ENCODE measurements around the gene LSM4. TPM values are rescaled to one million over a fixed set of nuclear protein-coding genes. Genes with fewer than 3 reads are reported as not detected.

The LSM4 gene
- total RNA-seq, 1 experiment from 2014 or later = 750 TPM

DNA sequence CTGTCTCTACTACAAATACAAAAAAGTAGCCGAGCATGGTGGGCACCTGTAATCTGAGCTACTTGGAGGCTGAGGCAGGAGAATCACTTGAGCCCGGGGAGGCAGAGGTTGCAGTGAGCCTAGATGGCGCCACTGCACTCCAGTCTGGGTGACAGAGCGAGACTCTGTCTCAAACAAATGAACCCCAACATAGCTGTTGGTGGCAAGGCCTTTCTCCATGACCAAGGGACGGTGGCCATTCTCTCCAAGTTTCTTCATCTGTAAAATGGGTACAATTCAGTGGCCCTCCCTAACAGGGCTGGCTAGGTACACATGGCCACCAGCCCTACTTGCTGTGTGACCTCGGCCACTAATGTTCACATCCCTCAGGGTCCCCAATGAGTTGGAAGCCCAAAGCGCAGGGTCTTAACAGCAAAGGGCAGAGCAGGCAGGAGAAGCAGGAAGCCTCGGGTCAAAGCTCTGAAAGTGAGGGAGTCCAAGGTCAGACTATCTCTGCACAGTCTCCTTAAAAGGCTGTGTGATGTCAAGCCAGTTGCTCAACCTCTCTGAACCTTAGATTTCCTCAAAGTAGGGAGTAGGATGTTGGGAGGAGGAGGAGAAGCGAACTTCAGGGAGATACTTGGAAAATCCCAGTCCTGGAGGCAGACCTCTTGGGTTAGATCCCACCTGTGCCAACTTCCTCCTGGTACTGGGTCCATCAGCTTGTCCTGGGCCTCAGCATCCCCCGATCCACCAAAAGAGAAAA lies 44.2 kb downstream of the LSM4 start:
- DNase-seq (ENCODE audit: low spot score) = peak; percentile 32

DNA sequence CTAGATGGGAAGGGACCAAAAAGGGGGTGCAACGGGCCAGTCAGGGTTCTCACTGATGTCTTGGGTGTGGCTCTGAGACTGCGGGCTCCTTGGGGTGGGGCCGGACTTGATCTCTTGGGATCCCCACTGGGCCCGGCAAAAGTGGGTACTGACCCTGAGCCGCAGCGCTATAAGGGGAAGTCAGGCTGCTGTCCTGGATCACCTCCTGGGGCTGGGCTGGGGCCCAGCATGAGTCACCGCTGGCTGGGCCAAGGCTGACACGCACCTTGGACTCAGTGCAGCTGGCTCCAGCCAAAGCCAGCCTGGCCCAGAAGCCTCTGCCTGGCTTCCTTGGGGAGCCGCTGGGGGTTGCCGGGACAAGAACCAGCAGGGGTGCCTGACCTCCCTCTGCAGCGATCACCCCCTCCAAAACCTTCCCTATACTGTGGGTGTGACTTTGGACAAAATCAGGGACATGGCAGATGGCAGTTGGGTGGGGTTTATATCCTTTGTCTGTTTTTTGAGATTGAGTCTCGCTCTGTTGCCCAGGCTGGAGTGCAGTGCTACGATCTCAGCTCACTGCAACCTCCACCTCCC lies 48.0 kb downstream of the LSM4 start:
- DNase-seq (ENCODE audit: low spot score) = peak; percentile 80

DNA sequence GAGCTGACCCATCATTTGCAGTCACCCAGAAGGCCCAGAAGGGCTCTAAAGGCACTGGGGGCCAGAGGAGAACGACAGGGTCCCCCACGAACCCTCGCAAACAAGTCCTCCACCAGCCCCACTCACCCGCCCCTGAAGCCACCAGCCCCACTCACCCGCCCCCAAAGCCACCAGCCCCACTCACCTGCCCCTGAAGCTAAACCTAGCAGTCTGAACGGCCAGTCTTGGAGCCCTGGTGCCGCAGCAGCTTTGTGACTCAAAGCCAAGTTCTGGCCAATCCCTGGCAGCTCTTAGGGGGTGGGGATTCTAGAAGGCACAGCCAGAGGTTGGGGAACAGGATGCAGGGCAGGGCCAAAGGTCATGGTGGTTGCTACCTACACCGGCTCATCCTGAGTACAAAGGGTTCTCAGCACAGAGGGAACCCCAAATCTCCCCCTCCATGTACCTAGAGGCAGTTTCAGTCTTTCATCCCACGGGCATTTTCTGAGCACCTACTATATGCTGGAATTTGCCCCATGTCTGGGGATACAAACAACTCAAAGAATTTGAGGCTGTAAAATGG lies 48.6 kb downstream of the LSM4 start, which contains the start of gene IQCN:
Gene IQCN, minus strand, starts transcription at position 234 of the 562 bp plus-strand sequence. CDS start 4,974 bp downstream, outside the sequence.
- DNase-seq (ENCODE audit: low spot score) = peak; percentile 75

DNA sequence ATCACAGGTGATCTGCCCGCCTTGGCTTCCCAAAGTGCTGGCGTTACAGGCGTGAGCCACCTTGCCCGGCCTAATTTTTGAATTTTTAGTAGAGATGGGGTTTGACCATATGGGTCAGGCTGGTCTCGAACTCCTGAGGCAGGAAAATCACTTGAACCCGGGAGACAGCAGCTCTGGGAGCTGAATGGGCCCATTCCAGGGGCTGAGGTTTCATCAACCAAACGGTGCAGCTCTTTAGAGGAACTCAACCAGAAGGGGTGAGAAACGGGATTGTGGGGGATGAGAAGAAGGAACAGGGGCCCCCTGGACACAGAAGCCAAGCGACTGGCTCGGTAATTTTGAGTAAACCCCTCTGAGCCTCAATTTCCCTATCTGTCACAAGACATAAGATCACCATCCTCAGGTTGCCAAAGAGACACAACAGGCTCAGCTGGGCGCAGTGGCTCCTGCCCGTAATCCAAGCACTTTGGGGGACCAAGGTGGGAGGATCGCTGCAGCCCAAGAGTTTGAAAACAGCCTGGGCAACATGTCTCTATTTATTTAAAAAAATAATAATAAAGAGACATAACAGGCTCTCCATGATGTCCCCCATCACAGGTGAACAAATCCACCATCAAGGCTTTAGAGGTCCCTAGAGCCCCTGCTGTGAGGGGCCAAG lies 49.2 kb downstream of the LSM4 start:
- DNase-seq (ENCODE audit: low spot score) = no peak

DNA sequence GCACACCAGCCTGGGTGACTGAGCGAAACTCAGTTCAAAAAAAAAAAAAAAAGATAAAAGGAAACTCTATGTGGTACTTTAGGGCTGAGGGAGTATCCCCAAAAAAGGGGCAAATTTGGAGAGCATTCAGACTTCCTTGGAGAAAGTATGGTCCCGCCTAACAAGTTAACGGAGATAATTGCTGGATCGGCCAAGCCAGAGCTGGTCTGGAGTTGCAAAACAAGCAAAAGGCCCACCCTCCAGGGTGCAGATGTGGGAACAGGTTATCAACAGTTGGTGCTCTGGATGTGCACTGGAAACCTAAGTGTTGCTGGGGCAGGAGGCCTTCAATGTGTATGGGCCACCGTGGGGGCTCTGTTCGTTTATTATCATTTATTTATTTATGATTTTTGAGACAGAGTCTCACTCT lies 51.4 kb downstream of the LSM4 start:
- DNase-seq (ENCODE audit: low spot score) = no peak

DNA sequence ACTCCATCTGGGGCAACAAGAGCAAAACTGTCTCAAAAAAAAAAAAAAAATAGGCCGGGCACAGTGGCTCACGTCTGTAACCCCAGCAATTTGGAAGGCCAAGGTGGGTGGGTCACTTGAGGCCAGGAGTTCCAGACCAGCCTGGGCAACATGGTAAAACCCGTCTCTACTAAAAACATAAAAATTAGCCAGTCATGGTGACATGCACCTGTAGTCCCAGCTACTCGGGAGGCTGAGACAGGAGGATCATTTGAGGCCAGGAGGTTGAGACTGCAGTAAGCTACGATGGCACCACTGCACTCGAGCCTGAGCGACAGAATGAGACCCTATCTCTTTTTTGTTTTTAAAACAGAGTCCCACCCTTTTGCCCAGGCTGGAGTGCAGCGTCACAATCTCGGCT lies 52.5 kb downstream of the LSM4 start:
- no peak for DNase-seq (ENCODE audit: low spot score)

DNA sequence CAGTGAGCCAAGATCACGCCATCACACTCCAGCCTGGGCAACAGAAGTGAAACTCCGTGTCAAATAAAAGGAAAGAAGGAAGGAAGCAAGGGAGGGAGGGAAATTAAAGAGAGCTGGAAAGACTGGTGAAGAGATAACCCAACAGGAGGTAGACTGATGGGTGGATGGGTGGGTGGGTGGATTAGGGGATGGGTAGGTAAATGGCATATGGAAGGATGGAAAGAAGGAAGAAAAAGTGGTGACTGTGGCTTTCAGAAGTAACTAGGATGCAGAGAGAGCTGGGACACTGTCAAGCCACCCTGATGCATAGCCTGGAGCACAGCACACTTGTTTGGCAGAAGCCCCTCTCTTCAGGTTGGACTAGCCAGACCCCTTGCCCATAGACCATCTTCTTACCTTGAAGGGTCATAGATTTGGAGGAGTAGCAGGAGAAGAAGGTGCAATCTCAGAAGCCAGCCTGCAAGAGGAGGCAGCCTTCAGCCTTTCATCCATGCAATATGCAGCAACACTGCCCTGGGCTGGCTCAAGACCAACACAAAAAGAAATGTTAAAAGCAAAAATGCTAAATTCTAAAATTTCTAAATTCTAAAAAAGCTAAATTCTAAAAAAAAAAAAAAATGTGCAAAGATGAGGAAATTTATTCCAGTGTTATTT lies 53.7 kb downstream of the LSM4 start:
- no peak for DNase-seq (ENCODE audit: low spot score)

DNA sequence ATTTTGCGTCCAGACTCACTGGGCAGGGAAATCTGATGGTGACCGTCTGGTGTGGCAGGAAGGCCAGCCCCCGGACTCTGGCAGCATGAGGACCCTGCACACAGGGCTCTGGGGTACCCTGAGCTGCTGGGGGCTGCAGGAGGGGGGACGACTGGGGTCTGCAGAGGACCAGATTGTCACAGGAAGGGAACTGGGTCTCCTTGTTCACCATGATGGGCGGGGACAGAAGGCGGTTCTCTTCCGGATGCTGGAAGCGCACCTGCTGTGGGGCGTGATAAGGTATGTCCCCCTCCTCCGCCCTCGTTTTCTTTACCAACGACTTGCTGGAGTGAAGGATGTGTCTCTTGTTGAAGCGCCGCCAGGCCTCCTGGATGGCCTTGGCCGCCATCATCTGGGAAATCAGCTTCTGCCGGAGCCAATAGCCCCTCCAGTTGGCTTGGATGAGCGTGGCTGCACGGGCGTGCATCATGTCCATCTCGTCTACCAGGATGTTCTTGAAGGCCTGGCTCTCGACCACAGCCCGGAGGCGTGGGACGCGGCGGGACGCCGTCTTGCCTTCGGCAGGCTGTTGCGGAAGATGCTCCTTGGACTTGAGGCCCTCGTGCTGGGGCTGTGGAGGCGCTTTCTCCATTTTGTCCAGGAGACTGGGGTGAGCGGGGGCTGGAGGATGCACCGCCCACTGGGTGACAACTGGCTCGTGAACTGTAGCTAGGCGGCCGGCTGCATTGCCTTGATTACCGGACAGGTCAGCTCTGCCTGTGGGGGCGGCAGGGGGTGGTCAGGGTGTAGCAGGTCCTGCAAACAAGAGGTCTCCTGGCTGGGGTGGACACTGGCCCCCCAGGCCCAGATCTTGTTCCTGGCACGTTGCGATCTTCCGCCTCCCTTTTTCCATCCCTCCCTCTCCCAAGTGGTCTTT lies 55.8 kb downstream of the LSM4 start:
- no peak for DNase-seq (ENCODE audit: low spot score)

DNA sequence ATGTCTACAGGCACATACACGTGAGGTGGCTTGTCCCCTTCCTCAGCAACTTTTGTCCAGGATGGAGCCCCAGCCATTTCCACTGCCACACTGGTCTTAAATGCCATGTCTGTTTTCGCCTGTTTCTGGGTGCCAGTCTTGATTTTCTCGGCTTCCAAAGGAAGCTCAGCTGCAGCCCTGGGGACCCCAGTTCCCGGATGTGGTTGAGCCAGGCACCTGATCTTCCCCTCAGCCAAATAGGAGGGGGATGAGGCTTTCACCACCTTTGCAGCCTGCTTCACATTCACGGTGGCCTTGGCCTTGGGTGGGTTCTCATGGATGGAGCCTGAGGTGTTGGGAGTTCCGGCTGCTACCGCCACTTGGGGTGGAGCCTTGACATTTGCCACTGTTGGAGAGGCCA lies 57.3 kb downstream of the LSM4 start:
- DNase-seq (ENCODE audit: low spot score) = no peak

DNA sequence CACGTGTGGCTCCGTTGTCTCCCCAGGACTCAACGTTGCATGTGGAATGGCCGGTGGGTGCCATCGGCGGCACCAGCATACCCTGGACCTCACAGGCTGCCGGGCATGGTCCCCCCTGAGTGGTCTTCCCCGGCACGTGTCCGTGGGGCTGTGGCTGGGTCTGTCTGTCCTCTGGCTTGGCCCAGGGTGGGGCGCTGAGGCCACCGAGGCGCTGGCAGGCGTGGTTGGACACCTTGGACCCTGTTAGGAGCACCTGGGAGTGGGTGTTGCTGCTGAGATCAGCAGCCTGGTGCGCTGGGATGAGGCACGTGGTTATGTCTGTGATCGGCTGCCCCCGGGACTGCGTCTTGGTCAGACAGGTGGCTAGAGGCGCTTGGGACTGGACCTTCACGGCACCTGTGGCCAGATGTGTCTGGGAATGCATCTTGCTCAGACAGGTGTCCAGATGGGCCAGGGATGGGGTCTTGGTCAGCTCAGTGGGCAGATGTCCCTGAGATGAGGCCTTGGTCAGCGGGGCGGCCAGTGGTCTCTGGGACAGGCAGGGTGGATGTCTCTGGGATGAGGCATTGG lies 57.8 kb downstream of the LSM4 start:
- no peak for DNase-seq (ENCODE audit: low spot score)

DNA sequence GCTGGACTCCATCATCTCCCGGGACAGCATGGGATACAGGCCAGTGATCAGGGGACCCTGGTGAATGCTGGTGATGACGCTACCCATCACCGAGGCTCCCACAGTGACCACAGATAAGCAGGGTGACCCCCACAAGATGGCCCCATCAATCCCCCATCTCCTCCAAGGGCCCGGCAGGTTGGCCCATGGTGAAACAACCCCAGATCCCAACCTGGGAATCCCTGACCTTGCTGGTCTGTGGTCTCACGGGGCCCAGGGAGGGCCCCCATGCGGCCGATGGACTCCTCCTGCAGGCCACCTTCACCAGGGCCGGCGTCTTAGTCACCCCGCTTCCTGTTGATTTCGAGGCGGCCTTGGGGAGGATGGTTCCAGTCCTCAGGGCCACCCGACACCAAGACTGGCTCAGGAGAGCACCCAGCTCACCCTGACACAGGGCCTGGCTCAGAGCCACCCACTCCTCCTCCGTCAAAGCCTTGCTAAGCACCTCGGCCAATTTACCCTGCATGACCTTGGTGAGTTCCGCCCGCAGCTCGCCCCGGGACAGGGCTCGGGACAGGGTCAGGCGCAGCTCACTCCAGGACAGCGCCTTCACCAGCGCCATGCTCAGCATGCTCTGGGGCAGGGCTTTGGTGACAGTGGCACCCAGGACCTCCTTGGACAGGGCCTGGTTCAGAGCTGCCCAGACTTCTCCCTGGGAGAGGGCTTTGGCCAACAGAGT lies 58.6 kb downstream of the LSM4 start:
- DNase-seq (ENCODE audit: low spot score) = no peak

DNA sequence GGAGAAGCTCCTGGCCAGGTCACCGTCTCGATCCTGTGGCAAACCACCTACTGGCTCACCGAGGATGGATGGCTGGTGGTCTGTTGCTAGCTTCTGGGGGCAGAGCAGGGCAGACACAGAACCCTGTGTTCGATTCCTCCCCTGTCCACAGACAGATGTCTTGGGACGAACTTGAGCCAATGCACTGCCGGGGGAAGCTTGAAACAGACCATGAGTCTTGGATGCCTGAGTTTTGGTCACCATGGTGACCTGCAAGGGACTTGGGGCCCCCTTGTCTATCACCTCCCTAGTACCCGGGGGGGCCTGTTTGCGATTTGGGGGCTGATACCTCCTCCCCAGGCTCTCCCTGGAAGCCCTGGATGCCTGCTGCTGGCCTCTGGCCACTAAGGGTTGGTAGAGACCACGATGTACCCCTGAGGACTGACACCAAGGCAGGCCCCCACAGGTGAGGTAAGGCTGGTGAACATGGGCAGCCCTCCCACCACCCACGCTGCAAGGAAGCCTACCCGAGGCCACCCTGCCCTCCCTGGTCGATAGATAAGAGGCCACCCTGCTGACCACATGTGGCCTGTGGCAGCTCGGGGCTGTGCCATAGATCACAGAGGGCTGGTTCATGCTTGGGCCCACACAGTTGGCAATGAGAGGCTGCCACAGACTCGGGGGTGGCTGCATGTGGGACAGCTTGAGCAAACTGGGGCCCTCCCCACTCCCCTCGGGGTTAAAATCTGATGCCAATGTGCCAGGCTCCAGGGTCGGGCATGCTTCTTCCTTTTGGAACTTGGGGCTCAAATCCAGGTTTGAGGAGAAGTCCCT lies 59.3 kb downstream of the LSM4 start:
- no peak for DNase-seq (ENCODE audit: low spot score)

DNA sequence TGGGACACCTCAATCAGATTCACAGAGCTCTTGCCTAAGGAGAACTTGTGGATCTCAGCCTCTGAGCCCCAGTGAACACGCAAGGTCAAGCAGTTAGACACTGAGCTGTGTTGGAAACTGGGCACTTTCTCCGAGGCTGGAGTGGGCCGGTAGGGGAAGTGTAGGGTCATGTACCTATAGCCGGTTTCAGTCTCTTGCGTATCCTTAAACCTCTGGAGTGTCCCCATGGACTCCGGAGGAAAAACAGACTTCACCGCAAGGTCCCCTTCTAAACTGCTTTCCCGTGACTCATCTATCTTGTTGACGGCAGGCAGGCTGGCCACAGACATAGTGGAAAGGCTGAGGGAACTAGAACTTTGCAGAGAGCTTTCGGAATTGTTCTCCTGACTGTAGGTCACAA lies 60.0 kb downstream of the LSM4 start:
- no peak for DNase-seq (ENCODE audit: low spot score)

DNA sequence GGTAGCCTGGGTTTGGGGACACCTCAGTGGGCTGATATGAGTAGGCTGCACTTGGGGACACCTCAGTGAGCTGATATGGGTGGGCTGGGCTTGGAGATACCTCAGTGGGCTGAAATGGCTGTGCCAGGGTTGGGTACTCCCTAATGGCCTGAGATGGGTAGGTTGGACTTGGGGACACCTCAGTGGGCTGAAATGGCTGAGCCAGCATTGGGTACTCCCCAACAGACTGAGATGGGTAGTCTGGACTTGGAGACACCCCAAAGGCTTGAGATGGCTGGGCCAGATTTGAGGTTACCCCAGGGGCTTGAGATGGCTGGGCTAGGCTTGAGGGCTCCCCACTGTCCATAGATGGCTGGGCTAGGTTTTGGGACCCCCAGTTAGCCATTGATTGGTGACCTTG lies 60.7 kb downstream of the LSM4 start:
- no peak for DNase-seq (ENCODE audit: low spot score)

DNA sequence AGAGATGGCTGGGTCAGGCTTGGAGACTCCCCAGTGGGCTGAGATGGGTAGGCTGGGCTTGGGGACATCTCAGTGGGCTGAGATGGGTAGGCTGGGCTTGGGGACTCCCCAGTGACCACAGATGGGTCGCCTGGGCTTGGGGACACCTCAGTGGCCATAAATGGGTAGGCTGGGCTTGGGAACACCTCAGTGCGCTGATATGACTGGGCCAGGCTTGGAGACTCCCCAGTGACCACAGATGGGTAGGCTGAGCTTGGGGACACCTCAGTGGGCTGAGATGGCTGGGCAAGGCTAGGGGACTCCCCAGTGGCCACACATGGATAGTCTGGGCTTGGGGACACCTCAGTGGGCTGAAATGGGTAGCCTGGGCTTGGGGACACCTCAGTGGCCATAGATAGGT lies 61.4 kb downstream of the LSM4 start:
- DNase-seq (ENCODE audit: low spot score) = no peak

DNA sequence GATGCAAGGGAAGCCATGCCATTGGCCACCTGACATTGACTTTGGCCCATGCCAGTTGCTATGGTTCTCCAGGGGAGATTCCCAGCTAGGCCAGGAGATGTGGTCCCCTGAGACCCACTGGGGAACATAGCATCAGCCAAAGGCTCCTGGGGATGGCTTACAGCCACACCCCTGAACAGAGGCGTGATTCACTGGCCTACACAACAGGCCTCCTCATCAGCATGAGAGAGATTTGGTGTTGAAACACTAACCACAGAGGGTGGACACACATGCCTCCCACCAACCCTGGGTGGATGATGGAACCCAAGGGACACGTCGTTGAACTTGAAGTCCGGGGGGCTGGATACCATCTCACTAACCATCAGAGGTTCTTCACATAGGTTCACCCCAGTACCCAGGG lies 63.0 kb downstream of the LSM4 start:
- no peak for DNase-seq (ENCODE audit: low spot score)

DNA sequence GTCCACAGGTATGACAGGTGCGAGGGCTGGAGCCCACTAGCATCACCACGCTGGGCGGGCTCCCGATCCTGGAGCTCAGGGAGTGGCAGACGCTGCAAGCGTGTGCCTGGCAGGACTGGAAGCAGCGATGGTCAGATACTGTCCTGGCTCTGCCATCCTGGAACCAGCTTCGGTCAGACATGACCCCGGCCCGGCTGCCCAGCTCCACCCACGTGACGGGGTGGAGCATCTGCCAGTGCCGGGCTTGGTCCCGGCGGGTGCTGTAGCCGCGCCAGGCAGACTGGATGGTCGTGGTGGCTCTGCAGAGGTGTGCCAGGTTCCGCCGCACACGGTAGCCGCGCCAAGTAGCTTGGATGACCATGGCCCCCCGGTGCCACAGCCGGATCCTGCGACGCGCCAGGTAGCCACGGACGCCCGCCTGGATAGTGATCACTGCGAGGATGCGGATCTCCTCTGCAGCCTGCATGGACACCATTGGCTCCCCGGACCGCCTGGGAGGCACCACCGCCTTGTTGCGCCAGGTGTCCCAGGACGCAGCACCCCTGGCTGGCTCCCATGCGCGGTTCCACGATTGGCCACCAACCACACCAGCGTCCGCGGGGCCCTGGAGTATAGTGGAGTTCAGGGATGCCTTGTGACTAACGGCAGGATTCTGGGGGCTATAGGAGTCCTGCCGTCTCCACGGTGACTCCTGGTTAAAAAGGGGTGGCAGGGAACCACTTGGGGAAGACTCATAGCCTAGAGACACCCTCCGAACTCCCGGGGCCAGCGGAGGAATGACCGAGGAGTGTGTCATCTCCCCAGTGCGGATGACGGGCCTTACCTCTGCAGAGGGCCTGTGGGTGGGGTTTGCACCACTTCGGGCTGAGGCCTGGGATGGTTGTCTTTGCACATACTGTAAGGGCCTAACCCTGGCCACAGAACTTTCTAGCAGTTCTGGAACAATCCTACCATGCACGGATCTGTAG lies 65.1 kb downstream of the LSM4 start:
- no peak for DNase-seq (ENCODE audit: low spot score)

Measured in HT-29 (cell line).